ENCODE measurements around the gene PSMD13. TPM values are rescaled to one million over a fixed set of nuclear protein-coding genes. Genes with fewer than 3 reads are reported as not detected.

PSMD13 gene
- total RNA-seq, 1 experiment from 2014 or later = 141 TPM

DNA sequence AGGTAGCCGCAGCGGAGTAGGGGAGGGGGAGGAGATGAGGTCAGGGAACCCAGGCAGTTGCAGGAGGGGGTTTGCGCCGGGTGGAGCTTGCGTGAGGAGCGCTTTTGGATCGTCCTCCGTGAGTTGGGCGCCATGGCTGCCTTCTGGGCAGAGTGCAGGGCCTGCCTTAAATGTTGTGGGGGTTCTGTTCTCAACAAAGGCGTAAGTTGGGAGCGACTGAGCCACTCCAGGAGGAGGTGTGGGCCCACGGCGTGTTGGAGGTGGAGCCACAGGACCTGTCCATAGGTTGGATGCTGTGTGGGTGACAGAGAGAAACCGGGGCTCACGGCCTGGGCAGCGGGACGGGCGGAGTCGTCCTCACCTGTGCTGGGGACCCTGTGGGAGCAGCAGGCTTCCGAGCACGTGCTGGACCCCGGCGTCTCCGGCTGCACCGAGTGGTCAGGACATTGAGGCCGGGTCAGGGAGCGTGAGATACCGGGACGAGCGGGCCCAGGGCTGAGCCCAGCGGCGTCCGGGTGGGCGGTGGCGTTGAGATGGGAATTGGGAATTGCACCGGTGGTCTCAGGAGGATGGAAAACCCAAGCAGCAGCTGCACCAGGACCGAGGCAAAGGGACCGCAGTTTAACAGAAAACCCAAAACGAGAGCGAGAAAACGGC is 51.2 kb downstream of the PSMD13 start:
- H4K5ac ChIP-seq (ENCODE audit: insufficient read length, low read depth, low read length) = no peak overlapping the region
- TF ChIP-seq, protein P1, sequence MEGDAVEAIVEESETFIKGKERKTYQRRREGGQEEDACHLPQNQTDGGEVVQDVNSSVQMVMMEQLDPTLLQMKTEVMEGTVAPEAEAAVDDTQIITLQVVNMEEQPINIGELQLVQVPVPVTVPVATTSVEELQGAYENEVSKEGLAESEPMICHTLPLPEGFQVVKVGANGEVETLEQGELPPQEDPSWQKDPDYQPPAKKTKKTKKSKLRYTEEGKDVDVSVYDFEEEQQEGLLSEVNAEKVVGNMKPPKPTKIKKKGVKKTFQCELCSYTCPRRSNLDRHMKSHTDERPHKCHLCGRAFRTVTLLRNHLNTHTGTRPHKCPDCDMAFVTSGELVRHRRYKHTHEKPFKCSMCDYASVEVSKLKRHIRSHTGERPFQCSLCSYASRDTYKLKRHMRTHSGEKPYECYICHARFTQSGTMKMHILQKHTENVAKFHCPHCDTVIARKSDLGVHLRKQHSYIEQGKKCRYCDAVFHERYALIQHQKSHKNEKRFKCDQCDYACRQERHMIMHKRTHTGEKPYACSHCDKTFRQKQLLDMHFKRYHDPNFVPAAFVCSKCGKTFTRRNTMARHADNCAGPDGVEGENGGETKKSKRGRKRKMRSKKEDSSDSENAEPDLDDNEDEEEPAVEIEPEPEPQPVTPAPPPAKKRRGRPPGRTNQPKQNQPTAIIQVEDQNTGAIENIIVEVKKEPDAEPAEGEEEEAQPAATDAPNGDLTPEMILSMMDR (conservative IDR thresholded peaks at IDR 0.05) = no peak
- no peak overlapping the region for H3K23ac ChIP-seq (ENCODE audit: insufficient read length, low read depth, low read length)
- H3K14ac ChIP-seq (ENCODE audit: insufficient read depth, low read length) = peak overlapping the region; percentile 19; the same call in 1 of the 2 replicates
- no CpG with 5 or more reads among the region's 41 CpGs for WGBS (ENCODE audit: extremely low coverage, insufficient read length, low lambda C conversion rate)
- peak; percentile 52 for DNase-seq
- no peaks in the 10 kb centered on the region for H3K9me3 ChIP-seq (ENCODE audit: control insufficient read depth, low read depth, low read length)
- no peaks in the 10 kb centered on the region for H3K79me2 ChIP-seq (ENCODE audit: insufficient read depth, low read length)
- H3K56ac ChIP-seq (ENCODE audit: insufficient read length, low read depth, low read length) = no peak overlapping the region
- H3K27ac ChIP-seq (ENCODE audit: insufficient read length, low read depth, low read length) = no peak overlapping the region
- no peaks in the 10 kb centered on the region for H4K20me1 ChIP-seq (ENCODE audit: control insufficient read depth, insufficient read depth, insufficient read length)
- no peaks in the 10 kb centered on the region for H3K4me1 ChIP-seq (ENCODE audit: insufficient read depth, low read length)
- H2BK120ac ChIP-seq (ENCODE audit: low read depth, low read length, poor library complexity, severe bottlenecking) = no peak overlapping the region
- no peak overlapping the region for H4K8ac ChIP-seq (replicated peaks; ENCODE audit: insufficient read length, low read depth, low read length)
- H3K27me3 ChIP-seq (ENCODE audit: insufficient read depth, low read length) = peaks cover 7% of the 10 kb centered on the region; the same call in 1 of the 2 replicates
- peak overlapping the region; percentile 6 for H3K18ac ChIP-seq (ENCODE audit: insufficient read length, low read depth, low read length)
- H3K9me3 Mint-ChIP-seq = no peaks in the 10 kb centered on the region
- H2BK20ac ChIP-seq (ENCODE audit: low read depth, low read length, poor library complexity, severe bottlenecking) = no peak overlapping the region
- H3K4me2 ChIP-seq (ENCODE audit: insufficient read depth, insufficient read length, low read length) = peak overlapping the region; percentile 48
- no peak overlapping the region for H2BK15ac ChIP-seq (ENCODE audit: low read depth, low read length)
- no peak overlapping the region for H2BK12ac ChIP-seq (ENCODE audit: insufficient read length, low read depth, low read length)
- no peak overlapping the region for H3K9ac ChIP-seq (ENCODE audit: extremely low read depth, insufficient read length, low read length)
- no peak overlapping the region for H3K4ac ChIP-seq (ENCODE audit: low read depth, low read length)
- peaks cover 14 to 17% (median 14%) of the 10 kb centered on the region in 3 experiments for H3K36me3 Mint-ChIP-seq (ENCODE audit: insufficient read depth in 1 of 3, low read depth in 3 of 3)
- H3K4me3 Mint-ChIP-seq = peak overlapping the region; percentile 59 to 84
- no peak overlapping the region; a peak in 1 of 7 replicates for H3K27ac Mint-ChIP-seq
- peaks cover 9% of the 10 kb centered on the region for H3K23me2 ChIP-seq (ENCODE audit: insufficient read length, low read depth, low read length, poor library complexity, severe bottlenecking)
- H3K27me3 Mint-ChIP-seq (ENCODE audit: low read depth) = peaks cover 13% of the 10 kb centered on the region
- H4K91ac ChIP-seq (ENCODE audit: insufficient read length, low read depth, low read length) = no peak overlapping the region
- no peak overlapping the region for H2AK5ac ChIP-seq (ENCODE audit: insufficient read length, low read length)
- peaks cover 34 to 42% of the 10 kb centered on the region in 2 experiments for H3K4me1 Mint-ChIP-seq
- H2BK5ac ChIP-seq (ENCODE audit: insufficient read length, low read length) = no peak overlapping the region
- H3K79me1 ChIP-seq (ENCODE audit: insufficient read depth, low read depth, low read length, poor library complexity, severe bottlenecking) = no peaks in the 10 kb centered on the region
- no peak overlapping the region for H3T11ph ChIP-seq (ENCODE audit: low read length)
- H2AFZ ChIP-seq (ENCODE audit: low read length) = no peak overlapping the region

All from H9 (cell line).